OCI-LY7 (cell line): ENCODE data around the gene PMS2. TPM values are rescaled to one million over a fixed set of nuclear protein-coding genes. Genes with fewer than 3 reads are reported as not detected.

Source experiments
- BruUV-seq: library from RNA; stranded (reverse); fragments of 400-500 nt; replicated peaks from 2 replicates; lab custom pipeline; 2021; lab: Mats Ljungman, UMichigan
- CTCF ChIA-PET: fragments of 300-600 bp; sonication (Branson Sonifier 250); formaldehyde crosslinking; loops from one replicate; lab custom pipeline; 2022; ENCODE audit warnings: antibody characterized with exemption; ENCODE audit not compliant: unreplicated experiment; lab: Charles Lee
- POLR2A ChIA-PET: fragments of 300-600 bp; sonication (Branson Sonifier 250); formaldehyde crosslinking; loops from one replicate; lab custom pipeline; 2022; ENCODE audit warnings: antibody characterized with exemption; lab: Charles Lee
- DNase-seq: peaks from one replicate; pipeline ENCODE4 v3.0.0-alpha.2; 2015; ENCODE audit warnings: low spot score
- H2AFZ ChIP-seq: fragments of 200-600 bp; sonication (generic), shearing (Covaris generic); 2 replicates; pipeline ENCODE4 v1.6.1; 2014; ENCODE audit warnings: mild to moderate bottlenecking, antibody characterized with exemption, low read length, moderate library complexity
- H3K27ac ChIP-seq: fragments of 200-600 bp; sonication (generic); 2 replicates; pipeline ENCODE4 v1.5.1; 2014; ENCODE audit warnings: mixed run types, low read depth, mild to moderate bottlenecking, moderate library complexity, low read length, inconsistent platforms; ENCODE audit not compliant: poor library complexity, severe bottlenecking
- H3K36me3 ChIP-seq: fragments of 200-600 bp; sonication (generic); 2 replicates; pipeline ENCODE4 v1.6.1; 2014; ENCODE audit warnings: mild to moderate bottlenecking, antibody characterized with exemption, low read length, moderate library complexity, mixed read lengths; ENCODE audit not compliant: insufficient read depth
- H3K4me1 ChIP-seq: fragments of 200-600 bp; sonication (generic); 2 replicates; pipeline ENCODE4 v1.5.1; 2014; ENCODE audit warnings: mild to moderate bottlenecking, low read length; ENCODE audit not compliant: insufficient read depth, poor library complexity, severe bottlenecking
- H3K4me2 ChIP-seq: fragments of 200-600 bp; sonication (generic); 2 replicates; pipeline ENCODE4 v1.6.1; 2014; ENCODE audit warnings: mild to moderate bottlenecking, low read length
- H3K4me3 ChIP-seq: fragments of 200-600 bp; sonication (generic); 2 replicates; pipeline ENCODE4 v1.5.1; 2014; ENCODE audit warnings: mild to moderate bottlenecking, low read depth, low read length; ENCODE audit not compliant: poor library complexity, severe bottlenecking
- H3K79me2 ChIP-seq: fragments of 200-600 bp; sonication (generic); 2 replicates; pipeline ENCODE4 v1.6.1; 2016; ENCODE audit warnings: low read depth, mild to moderate bottlenecking, low read length, moderate library complexity, mixed read lengths; ENCODE audit not compliant: insufficient read depth
- H3K9me2 ChIP-seq: fragments of 200-600 bp; sonication (generic); 2 replicates; pipeline ENCODE4 v1.6.1; 2016; ENCODE audit warnings: mild to moderate bottlenecking, low read length, mixed read lengths; ENCODE audit not compliant: insufficient read depth
- H3K9me3 ChIP-seq: fragments of 200-600 bp; sonication (generic); 2 replicates; pipeline ENCODE4 v1.6.1; 2014; ENCODE audit warnings: mild to moderate bottlenecking, mixed run types, low read length, mixed read lengths
- H4K20me1 ChIP-seq: fragments of 200-600 bp; sonication (generic); 2 replicates; pipeline ENCODE4 v1.6.1; 2014; ENCODE audit warnings: mild to moderate bottlenecking, antibody characterized with exemption, low read length, moderate library complexity, mixed read lengths; ENCODE audit not compliant: insufficient read depth
- CTCF ChIP-seq: fragments of 200-600 bp; sonication (generic); conservative IDR thresholded peaks from 2 replicates; pipeline ENCODE4 v1.5.1; 2014; ENCODE audit warnings: mild to moderate bottlenecking, antibody characterized with exemption, low read length, moderate library complexity, mixed read lengths
- EZH2phosphoT487 ChIP-seq: fragments of 200-600 bp; sonication (generic); IDR thresholded peaks from 2 replicates; pipeline ENCODE4 v1.6.1; 2018; ENCODE audit warnings: low read depth, borderline replicate concordance, mild to moderate bottlenecking, mixed run types, antibody characterized with exemption, low read length, moderate library complexity, mixed read lengths
- intact Hi-C: fragments of 100-400 bp; cut with micrococcal nuclease; formaldehyde crosslinking; loops from one replicate; pipeline ENCODE4 v1.10.0; 2022; ENCODE audit not compliant: unreplicated experiment
- total RNA-seq, 2 experiments: library from RNA; depleted of rRNA in 1 of 2; stranded (reverse); fragments of >200 nt in 1 of 2; shearing (Covaris generic) in 1 of 2; gene quantifications; 2 replicates each; pipeline ENCODE4 v1.2.3, GENCODE V29; 2014 to 2022

PMS2 gene
- total RNA-seq, 2 experiments from 2014 or later, result 22.9 to 37.1 TPM

DNA sequence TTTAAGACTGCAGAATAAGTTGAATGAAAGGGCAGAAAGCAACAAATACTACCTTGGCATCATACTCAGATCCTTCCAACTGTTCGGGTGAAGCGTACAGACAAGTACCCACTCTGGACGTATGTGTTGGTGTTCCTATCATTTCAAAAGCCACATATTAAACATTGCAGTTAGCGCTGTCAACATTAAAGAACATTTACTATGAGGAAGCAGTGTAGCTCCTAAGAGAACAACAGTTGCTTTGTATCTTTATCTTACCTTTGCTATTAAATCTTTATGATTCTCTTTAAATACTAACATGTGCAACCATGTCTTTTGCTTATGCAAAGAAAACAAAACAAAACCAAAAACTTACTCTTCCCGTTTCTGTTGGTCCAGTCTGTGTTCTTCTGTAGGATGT, 19.7 kb upstream of the PMS2 start:
- no peak overlapping the region for H3K4me3 ChIP-seq
- intact Hi-C loops, result no loop called here
- H2AFZ ChIP-seq, result no peak overlapping the region
- no peak for TF ChIP-seq EZH2phosphoT487
- TF ChIP-seq CTCF, result no peak
- peaks cover 87% of the 10 kb centered on the region for H3K36me3 ChIP-seq
- no peaks in the 10 kb centered on the region for H3K79me2 ChIP-seq
- no TSS peak for BruUV-seq
- CTCF ChIA-PET, result no interaction called here
- DNase-seq, result no peak
- H3K9me3 ChIP-seq, result no peaks in the 10 kb centered on the region
- POLR2A ChIA-PET, result no interaction called here
- no peaks in the 10 kb centered on the region for H3K9me2 ChIP-seq
- no peak overlapping the region for H3K27ac ChIP-seq
- no peak overlapping the region for H3K4me2 ChIP-seq
- H4K20me1 ChIP-seq, result no peaks in the 10 kb centered on the region
- H3K4me1 ChIP-seq, result peaks cover 11% of the 10 kb centered on the region

DNA sequence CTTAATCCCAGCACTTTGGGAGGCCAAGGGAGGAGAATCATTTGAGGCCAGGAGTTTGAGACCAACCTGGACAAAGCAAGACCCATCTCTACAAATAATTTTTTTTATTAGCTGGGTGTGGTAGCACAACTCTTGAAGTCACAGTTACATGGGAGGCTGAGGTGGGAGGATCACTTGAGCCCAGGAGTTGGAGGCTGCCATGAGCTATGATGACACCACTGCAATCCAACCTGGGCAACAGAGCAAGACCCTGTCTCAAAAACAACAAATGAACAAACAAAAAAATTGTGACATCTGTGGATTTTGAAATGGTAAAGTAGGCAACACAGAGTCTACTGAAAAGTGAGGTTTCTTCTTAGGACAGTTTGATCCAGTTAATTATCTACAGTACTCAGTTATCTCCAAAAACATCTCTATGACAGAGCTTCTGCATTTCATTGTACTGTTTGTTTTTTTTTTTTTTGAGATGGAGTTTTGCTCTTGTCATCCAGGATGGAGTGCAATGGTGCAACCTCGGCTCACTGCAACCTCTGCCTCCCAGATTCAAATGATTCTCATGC, 19.0 kb upstream of the PMS2 start:
- H3K27ac ChIP-seq, result no peak overlapping the region
- no peaks in the 10 kb centered on the region for H3K79me2 ChIP-seq
- no peaks in the 10 kb centered on the region for H3K9me2 ChIP-seq
- peaks cover 11% of the 10 kb centered on the region for H3K4me1 ChIP-seq
- peaks cover 87% of the 10 kb centered on the region for H3K36me3 ChIP-seq
- H3K4me3 ChIP-seq, result no peak overlapping the region
- H3K9me3 ChIP-seq, result no peaks in the 10 kb centered on the region
- no peak overlapping the region for H2AFZ ChIP-seq
- H3K4me2 ChIP-seq, result no peak overlapping the region
- ChIA-PET CTCF (interaction anchor here (1.4 kb wide), 1 partner anchor 19 kb away, joined by 3 read pairs; the partner anchor contains the start of genes AIMP2 and PMS2), POLR2A (interaction anchor here (0.6 to 1.0 kb wide), 3 partner anchors 20 to 40 kb away, joined by 3 to 4 read pairs (median 3); no protein-coding TSS in a partner anchor)
- no TSS peak for BruUV-seq
- no peaks in the 10 kb centered on the region for H4K20me1 ChIP-seq
- TF ChIP-seq CTCF (no peak), EZH2phosphoT487 (no peak)
- DNase-seq, result no peak
- intact Hi-C loops, result no loop called here

DNA sequence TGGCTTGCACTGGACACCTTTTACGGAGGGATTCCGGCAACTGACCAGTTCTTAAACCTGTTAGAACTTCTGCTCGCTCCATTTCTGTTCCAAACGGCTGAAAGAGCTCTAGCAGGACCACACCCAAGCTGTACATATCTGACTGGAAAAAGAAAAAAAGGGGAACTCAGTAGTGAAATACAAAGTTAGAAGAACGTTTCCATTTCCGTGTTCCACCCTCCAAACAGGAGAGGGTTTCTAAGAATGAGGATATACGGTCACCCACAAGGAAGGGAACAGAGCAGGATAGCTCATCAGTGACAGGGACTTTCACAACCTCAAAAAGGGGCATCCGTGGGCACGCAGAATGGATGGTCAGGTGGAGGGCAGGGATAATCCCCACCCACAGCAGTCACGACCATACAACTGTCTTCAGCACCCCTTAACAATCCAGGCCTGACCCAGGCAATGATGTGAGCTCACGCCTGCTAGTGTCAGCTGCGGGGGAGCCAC, 18.0 kb upstream of the PMS2 start:
- peaks cover 11% of the 10 kb centered on the region for H3K4me1 ChIP-seq
- no peak for TF ChIP-seq EZH2phosphoT487
- TF ChIP-seq CTCF, result no peak; the same call in 1 of the 2 replicates
- no peaks in the 10 kb centered on the region for H3K9me2 ChIP-seq
- no peak overlapping the region for H3K4me3 ChIP-seq
- 0 out of 2 replicates have a peak overlapping the region, but pooled peaks have one; percentile 8 for H2AFZ ChIP-seq
- peaks cover 90% of the 10 kb centered on the region for H3K36me3 ChIP-seq
- CTCF ChIA-PET, result interaction anchor here (1.1 to 1.4 kb wide), 2 partner anchors 18 to 44 kb away, joined by 3 read pairs; partner anchors contain the start of genes AIMP2 and PMS2
- intact Hi-C loops, result no loop called here
- 0 out of 2 replicates have a peak overlapping the region, but pooled peaks have one; percentile 20 for H3K4me2 ChIP-seq
- H4K20me1 ChIP-seq, result no peaks in the 10 kb centered on the region
- no TSS peak for BruUV-seq
- no peaks in the 10 kb centered on the region for H3K9me3 ChIP-seq
- DNase-seq, result no peak
- POLR2A ChIA-PET, result interaction anchor here (0.6 to 1.3 kb wide), 6 partner anchors 17 to 80 kb away, joined by 3 to 4 read pairs (median 3); no protein-coding TSS in a partner anchor
- no peaks in the 10 kb centered on the region for H3K79me2 ChIP-seq
- no peak overlapping the region for H3K27ac ChIP-seq
